MM.1S (cell line): ENCODE data around the gene DIS3L2.

Source experiments
- CTCF ChIP-seq: fragments of 300-600 bp; sonication (generic); IDR thresholded peaks from 2 replicates; pipeline ENCODE4 v1.5.1; 2016; ENCODE audit warnings: antibody characterized with exemption, low read length, mixed read lengths
- EZH2 ChIP-seq: fragments of 300-600 bp; sonication (generic); optimal IDR thresholded peaks from 2 replicates; pipeline ENCODE3; 2017; ENCODE audit warnings: low read depth, mild to moderate bottlenecking, antibody characterized with exemption, low read length, mixed read lengths

GRCh38 chr2:231918501-231919330 lies 42.8 kb upstream of the DIS3L2 start:
- TF ChIP-seq CTCF (no peak), EZH2 (no peak)
